ENCODE data around the gene SLC25A21.

Gene SLC25A21

GRCh38 chr14:36860831-36861230 is 311.6 kb downstream of the SLC25A21 start:
- Histone ChIP-seq H3F3A (ENCODE audit: insufficient read depth) (no peaks in the 10 kb centered on the region), H3K9me2 (replicated peaks; ENCODE audit: insufficient read depth, low read length) (no peaks in the 10 kb centered on the region), H3K79me2 (ENCODE audit: insufficient read depth, low read length) (no peaks in the 10 kb centered on the region), H3K4me2 (ENCODE audit: low read depth, low read length, poor library complexity, severe bottlenecking) (no peak overlapping the region), H3K4me3 (ENCODE audit: insufficient read depth, low read length, poor library complexity, severe bottlenecking) (no peak overlapping the region), H3K9ac (ENCODE audit: low read length) (no peak overlapping the region), H3K27ac (ENCODE audit: low read depth, low read length) (no peak overlapping the region), H2AFZ (ENCODE audit: low read depth, low read length, severe bottlenecking) (no peak overlapping the region), H3K36me3 (ENCODE audit: low read length) (no peaks in the 10 kb centered on the region), H3K9me3 (ENCODE audit: insufficient read depth, low read length) (no peaks in the 10 kb centered on the region), H4K20me1 (ENCODE audit: low read depth, low read length) (no peaks in the 10 kb centered on the region), H3K27me3 (ENCODE audit: low read length) (no peaks in the 10 kb centered on the region)
- no peak for TF ChIP-seq EZH2phosphoT487 (conservative IDR thresholded peaks at IDR 0.05; ENCODE audit: low read length)
- no peak for TF ChIP-seq CTCF (IDR thresholded peaks at IDR 0.05; ENCODE audit: insufficient read depth, low read length, poor library complexity, severe bottlenecking)

- H3K4me2 ChIP-seq (ENCODE audit: low read depth, low read length, poor library complexity, severe bottlenecking) = no peak overlapping the region
- no peaks in the 10 kb centered on the region for H3F3A ChIP-seq (ENCODE audit: insufficient read depth)
- no peaks in the 10 kb centered on the region for H3K9me2 ChIP-seq (replicated peaks; ENCODE audit: insufficient read depth, low read length)
- H3K4me3 ChIP-seq (ENCODE audit: insufficient read depth, low read length, poor library complexity, severe bottlenecking) = no peak overlapping the region
- H3K9me3 ChIP-seq (ENCODE audit: insufficient read depth, low read length) = no peaks in the 10 kb centered on the region
- no peak for TF ChIP-seq EZH2phosphoT487 (conservative IDR thresholded peaks at IDR 0.05; ENCODE audit: low read length)
- no peak for TF ChIP-seq CTCF (IDR thresholded peaks at IDR 0.05; ENCODE audit: insufficient read depth, low read length, poor library complexity, severe bottlenecking)
- H3K27me3 ChIP-seq (ENCODE audit: low read length) = no peaks in the 10 kb centered on the region
- H3K36me3 ChIP-seq (ENCODE audit: low read length) = no peaks in the 10 kb centered on the region
- H2AFZ ChIP-seq (ENCODE audit: low read depth, low read length, severe bottlenecking) = no peak overlapping the region
- no peak overlapping the region for H3K27ac ChIP-seq (ENCODE audit: low read depth, low read length)
- H4K20me1 ChIP-seq (ENCODE audit: low read depth, low read length) = no peaks in the 10 kb centered on the region
- no peaks in the 10 kb centered on the region for H3K79me2 ChIP-seq (ENCODE audit: insufficient read depth, low read length)
- no peak overlapping the region for H3K9ac ChIP-seq (ENCODE audit: low read length)
Measured at GRCh38 chr14:36859119-36859518, 313.3 kb downstream of the SLC25A21 start.

GRCh38 chr14:36857842-36858445 is 314.5 kb downstream of the SLC25A21 start:
- Histone ChIP-seq H3K9ac (ENCODE audit: low read length) (no peak overlapping the region), H3K27me3 (ENCODE audit: low read length) (no peaks in the 10 kb centered on the region), H3K9me2 (replicated peaks; ENCODE audit: insufficient read depth, low read length) (no peaks in the 10 kb centered on the region), H3K4me2 (ENCODE audit: low read depth, low read length, poor library complexity, severe bottlenecking) (no peak overlapping the region), H2AFZ (ENCODE audit: low read depth, low read length, severe bottlenecking) (no peak overlapping the region), H3K4me3 (ENCODE audit: insufficient read depth, low read length, poor library complexity, severe bottlenecking) (no peak overlapping the region), H4K20me1 (ENCODE audit: low read depth, low read length) (no peaks in the 10 kb centered on the region), H3K27ac (ENCODE audit: low read depth, low read length) (no peak overlapping the region), H3K9me3 (ENCODE audit: insufficient read depth, low read length) (no peaks in the 10 kb centered on the region), H3K79me2 (ENCODE audit: insufficient read depth, low read length) (no peaks in the 10 kb centered on the region), H3F3A (ENCODE audit: insufficient read depth) (no peaks in the 10 kb centered on the region), H3K36me3 (ENCODE audit: low read length) (no peaks in the 10 kb centered on the region)
- TF ChIP-seq CTCF (IDR thresholded peaks at IDR 0.05; ENCODE audit: insufficient read depth, low read length, poor library complexity, severe bottlenecking) (no peak), EZH2phosphoT487 (conservative IDR thresholded peaks at IDR 0.05; ENCODE audit: low read length) (no peak)

All from SU-DHL-6 (cell line).